ENCODE results near the gene GSTT2B. TPM values are rescaled to one million over a fixed set of nuclear protein-coding genes. Genes with fewer than 3 reads are reported as not detected.
"Not testable (repeated sequence)": the region's sequence is repeated elsewhere in the genome, so short reads cannot be mapped to it uniquely, and the experiment has no call there.

The GSTT2B gene
- total RNA-seq, 1 experiment from 2014 or later, result 7.5 TPM

GRCh38 chr22:23947391-23947790 is 13.6 kb downstream of the GSTT2B start:
- not testable (repeated sequence) for DNase-seq (ENCODE audit: low spot score)

- not testable (repeated sequence) for DNase-seq (ENCODE audit: low spot score)
Measured at GRCh38 chr22:23940166-23940565, 20.8 kb downstream of the GSTT2B start.

GRCh38 chr22:23939017-23939357 is 22.0 kb downstream of the GSTT2B start:
- DNase-seq (ENCODE audit: low spot score), result no peak

- DNase-seq (ENCODE audit: low spot score), result no peak
Measured at GRCh38 chr22:23938328-23939016, 22.5 kb downstream of the GSTT2B start.

GRCh38 chr22:23926561-23926960 is 34.4 kb downstream of the GSTT2B start:
- DNase-seq (ENCODE audit: low spot score), result no peak

GRCh38 chr22:23925020-23925606 is 35.9 kb downstream of the GSTT2B start:
- DNase-seq (ENCODE audit: low spot score), result no peak

GRCh38 chr22:23922921-23923320 is 38.1 kb downstream of the GSTT2B start:
- DNase-seq (ENCODE audit: low spot score), result no peak

GRCh38 chr22:23921586-23922201 is 39.3 kb downstream of the GSTT2B start:
- DNase-seq (ENCODE audit: low spot score), result peak; percentile 4

- not testable (repeated sequence) for DNase-seq (ENCODE audit: low spot score)
Measured at GRCh38 chr22:23920267-23920611, 40.8 kb downstream of the GSTT2B start.

- no peak for DNase-seq (ENCODE audit: low spot score)
Measured at GRCh38 chr22:23915290-23915689, 45.7 kb downstream of the GSTT2B start.

GRCh38 chr22:23913661-23914353 is 47.2 kb downstream of the GSTT2B start:
- peak; percentile 94 for DNase-seq (ENCODE audit: low spot score)

- DNase-seq (ENCODE audit: low spot score), result no peak
Measured at GRCh38 chr22:23913306-23913660, 47.7 kb downstream of the GSTT2B start.

GRCh38 chr22:23912293-23912903 is 48.6 kb downstream of the GSTT2B start:
- no peak for DNase-seq (ENCODE audit: low spot score)

GRCh38 chr22:23911318-23911980 is 49.5 kb downstream of the GSTT2B start:
- DNase-seq (ENCODE audit: low spot score), result no peak

- no peak for DNase-seq (ENCODE audit: low spot score)
Measured at GRCh38 chr22:23910496-23911190, 50.4 kb downstream of the GSTT2B start.

GRCh38 chr22:23909296-23909898 is 51.6 kb downstream of the GSTT2B start:
- DNase-seq (ENCODE audit: low spot score), result no peak

GRCh38 chr22:23908587-23909205 is 52.3 kb downstream of the GSTT2B start:
- DNase-seq (ENCODE audit: low spot score), result no peak

- not testable (repeated sequence) for DNase-seq (ENCODE audit: low spot score)
Measured at GRCh38 chr22:23907423-23907822, 53.6 kb downstream of the GSTT2B start.

All from A172 (cell line).